H1 (cell line): ENCODE measurements around the gene ALG1. TPM values are rescaled to one million over a fixed set of nuclear protein-coding genes. Genes with fewer than 3 reads are reported as not detected.
"Not testable (repeated sequence)": the region's sequence is repeated elsewhere in the genome, so short reads cannot be mapped to it uniquely, and the experiment has no call there.

ENCODE experiments used
- CTCF ChIA-PET: fragments of 300-600 bp; sonication (Branson Sonifier 250); formaldehyde crosslinking; loops from one replicate; lab custom pipeline; 2021; ENCODE audit not compliant: partially characterized antibody; lab: Charles Lee
- POLR2A ChIA-PET: fragments of 300-600 bp; sonication (Branson Sonifier 250); formaldehyde crosslinking; loops from one replicate; lab custom pipeline; 2021; ENCODE audit warnings: inconsistent platforms; ENCODE audit not compliant: partially characterized antibody; lab: Charles Lee
- DNase-seq, 2 experiments: peaks; one replicate each; pipeline versions ENCODE4 v3.0.0 to v3.0.0-alpha.2; 2010 to 2022; ENCODE audit warnings: low spot score in 2 of 2, low read depth in 1 of 2, mixed read lengths in 1 of 2
- FAIRE-seq: peaks from 2 replicates; lab custom pipeline; 2011; peaks lifted over from hg19 to GRCh38; lab: Jason Lieb, UNC
- H2AFZ ChIP-seq: 2 replicates; pipeline ENCODE4 v1.8.1; 2012; ENCODE audit warnings: low read length, inconsistent platforms
- H2AK5ac ChIP-seq: 2 replicates; pipeline ENCODE4 v1.6.1; 2013; ENCODE audit warnings: low read depth, low read length
- H2BK120ac ChIP-seq: replicated peaks from 2 replicates; pipeline ENCODE3; 2013; ENCODE audit warnings: low read depth, low read length, inconsistent platforms
- H2BK12ac ChIP-seq: 2 replicates; pipeline ENCODE4 v1.6.1; 2013; ENCODE audit warnings: low read depth, low read length
- H2BK15ac ChIP-seq: 2 replicates; pipeline ENCODE4 v1.6.1; 2013; ENCODE audit warnings: low read length
- H2BK20ac ChIP-seq: 2 replicates; pipeline ENCODE4 v1.6.1; 2013; ENCODE audit warnings: low read length
- H2BK5ac ChIP-seq: 2 replicates; pipeline ENCODE4 v1.6.1; 2013; ENCODE audit warnings: low read depth, low read length
- H3K14ac ChIP-seq: 2 replicates; pipeline ENCODE4 v1.6.1; 2013; ENCODE audit warnings: inconsistent platforms; ENCODE audit not compliant: insufficient read length
- H3K18ac ChIP-seq: 2 replicates; pipeline ENCODE4 v1.6.1; 2013; ENCODE audit warnings: low read length; ENCODE audit errors: extremely low read depth
- H3K23ac ChIP-seq: 2 replicates; pipeline ENCODE4 v1.6.1; 2013; ENCODE audit warnings: inconsistent platforms; ENCODE audit not compliant: insufficient read length
- H3K23me2 ChIP-seq: 2 replicates; pipeline ENCODE4 v1.6.1; 2013; ENCODE audit warnings: low read depth, low read length
- H3K27ac ChIP-seq: 2 replicates; pipeline ENCODE4 v1.6.1; 2011; ENCODE audit warnings: low read depth, low read length, inconsistent platforms
- H3K27me3 ChIP-seq, 4 experiments: replicated peaks in 1 of 4; 1 replicate in 1 of 4; 2 replicates in 3 of 4; pipeline versions ENCODE4 v1.6.1 to v1.8.1; 2011 to 2013; ENCODE audit warnings: low read length in 3 of 4, mild to moderate bottlenecking in 3 of 4, inconsistent platforms in 2 of 4, mixed read lengths in 2 of 4, moderate library complexity in 1 of 4; ENCODE audit not compliant: control insufficient read depth in 3 of 4, insufficient read depth in 3 of 4; ENCODE audit errors: extremely low read depth in 1 of 4
- H3K36me3 ChIP-seq, 4 experiments: 2 replicates each; pipeline versions ENCODE4 v1.6.1 to v1.8.1; 2011 to 2013; ENCODE audit warnings: mild to moderate bottlenecking in 4 of 4, low read length in 3 of 4, moderate library complexity in 2 of 4, control low read depth in 1 of 4, inconsistent platforms in 1 of 4; ENCODE audit not compliant: insufficient read depth in 4 of 4, control insufficient read depth in 2 of 4
- H3K4ac ChIP-seq: replicated peaks from 2 replicates; pipeline ENCODE3; 2013; ENCODE audit warnings: low read length, low read depth, mixed read lengths, inconsistent platforms; ENCODE audit not compliant: insufficient read length
- H3K4me1 ChIP-seq, 4 experiments: replicated peaks in 1 of 4; 1 replicate in 1 of 4; 2 replicates in 3 of 4; pipeline versions ENCODE4 v1.6.1 to v1.8.1; 2011 to 2013; ENCODE audit warnings: low read length in 3 of 4, inconsistent platforms in 2 of 4, mixed read lengths in 1 of 4; ENCODE audit not compliant: insufficient read depth in 4 of 4, control insufficient read depth in 3 of 4
- H3K4me2 ChIP-seq, 2 experiments: 2 replicates each; pipeline versions ENCODE4 v1.6.1 to v1.8.1; 2011 to 2013; ENCODE audit warnings: low read depth in 2 of 2, low read length in 2 of 2, control low read depth in 1 of 2, inconsistent platforms in 1 of 2, mild to moderate bottlenecking in 1 of 2; ENCODE audit not compliant: insufficient read depth in 1 of 2
- H3K4me3 ChIP-seq, 4 experiments: fragments of 200-600, 300-600 bp in 1 of 4; sonication (generic), shearing (Covaris generic), sonication (Bioruptor Twin) in 1 of 4; 2 replicates each; pipeline versions ENCODE4 v1.5.1 to v1.8.1; 2011 to 2016; ENCODE audit warnings: low read length in 4 of 4, low read depth in 3 of 4, control low read depth in 2 of 4, inconsistent platforms in 2 of 4, mild to moderate bottlenecking in 2 of 4, mixed read lengths in 1 of 4, moderate library complexity in 1 of 4; ENCODE audit not compliant: insufficient read depth in 2 of 4; ENCODE audit errors: extremely low read depth in 1 of 4
- H3K56ac ChIP-seq: replicated peaks from 2 replicates; pipeline ENCODE3; 2013; ENCODE audit warnings: low read depth, mild to moderate bottlenecking, mixed read lengths, low read length, inconsistent platforms; ENCODE audit not compliant: insufficient read length
- H3K79me1 ChIP-seq: 2 replicates; pipeline ENCODE4 v1.6.1; 2013; ENCODE audit warnings: low read depth, low read length, control low read depth
- H3K79me2 ChIP-seq, 2 experiments: 2 replicates each; pipeline versions ENCODE4 v1.6.1 to v1.8.1; 2012 to 2013; ENCODE audit warnings: low read length in 2 of 2, mild to moderate bottlenecking in 2 of 2, inconsistent platforms in 1 of 2; ENCODE audit not compliant: insufficient read depth in 2 of 2, control insufficient read depth in 1 of 2
- H3K9ac ChIP-seq, 4 experiments: replicated peaks in 1 of 4; 1 replicate in 1 of 4; 2 replicates in 3 of 4; pipeline versions ENCODE4 v1.6.1 to v1.8.1; 2011 to 2013; ENCODE audit warnings: low read depth in 3 of 4, low read length in 3 of 4, control low read depth in 2 of 4, mild to moderate bottlenecking in 2 of 4, moderate library complexity in 2 of 4, inconsistent platforms in 1 of 4; ENCODE audit errors: extremely low read depth in 1 of 4
- H3K9me3 ChIP-seq, 2 experiments: 2 replicates each; pipeline versions ENCODE4 v1.6.1 to v1.8.1; 2012 to 2013; ENCODE audit warnings: mild to moderate bottlenecking in 2 of 2, moderate library complexity in 2 of 2, control low read depth in 1 of 2, inconsistent platforms in 1 of 2, low read depth in 1 of 2, low read length in 1 of 2, mixed read lengths in 1 of 2; ENCODE audit not compliant: insufficient read depth in 2 of 2
- H4K20me1 ChIP-seq, 2 experiments: replicated peaks in 1 of 2; 2 replicates each; pipeline versions ENCODE3 to v1.8.1; 2011 to 2013; ENCODE audit warnings: inconsistent platforms in 2 of 2, low read length in 2 of 2, mild to moderate bottlenecking in 1 of 2; ENCODE audit not compliant: insufficient read depth in 2 of 2, control insufficient read depth in 1 of 2
- H4K5ac ChIP-seq: 2 replicates; pipeline ENCODE4 v1.6.1; 2013; ENCODE audit warnings: low read length, low read depth, mixed read lengths, inconsistent platforms; ENCODE audit not compliant: insufficient read length
- H4K8ac ChIP-seq: 2 replicates; pipeline ENCODE4 v1.8.0; 2013; ENCODE audit warnings: mild to moderate bottlenecking, moderate library complexity, low read length, inconsistent platforms; ENCODE audit not compliant: insufficient read depth; ENCODE audit errors: extremely low read depth
- H4K91ac ChIP-seq: replicated peaks from 2 replicates; pipeline ENCODE3; 2013; ENCODE audit warnings: low read length, mixed read lengths, inconsistent platforms; ENCODE audit not compliant: insufficient read length
- WGBS, 2 experiments: shearing (Covaris generic) in 1 of 2; methylation state at CpG; one replicate each; pipeline versions ENCODE4 v1.1.6 to v1.1.7; 2013 to 2015; ENCODE audit warnings: low lambda C conversion rate in 2 of 2, mixed read lengths in 2 of 2, inconsistent platforms in 1 of 2, low coverage in 1 of 2, missing lambda C conversion rate in 1 of 2; ENCODE audit not compliant: insufficient replicate concordance in 2 of 2, insufficient coverage in 1 of 2, insufficient read length in 1 of 2; ENCODE audit errors: extremely low coverage in 1 of 2, missing lambda C conversion rate in 1 of 2; 5-methylcytosine and 5-hydroxymethylcytosine counted together
- polyA plus RNA-seq, 7 experiments: library from polyadenylated mRNA; depleted of rRNA in 3 of 7; stranded (reverse) in 5 of 7; unstranded in 2 of 7; fragments of >200 nt in 5 of 7; fragments of 200-250 nt in 2 of 7; gene quantifications; 1 replicate in 5 of 7; 2 replicates in 1 of 7; 4 replicates in 1 of 7; pipeline versions ENCODE4 v1.2.1 to v1.2.3, GENCODE V29; 2011 to 2013; ENCODE audit warnings: missing spikeins in 2 of 7, mixed read lengths in 2 of 7
- total RNA-seq: library from RNA; stranded (reverse); fragmentation: NEBNext Ultra II Directional; extraction: Animal tissue kit (Norgen Biotek cat#: 25700); gene quantifications from 2 replicates; pipeline ENCODE4 v1.2.1, GENCODE V29; 2021

ALG1 gene
- total and polyA plus RNA-seq, 2 of the 8 experiments (the other 6 are each of a cell fraction or from before 2014, with no cell fraction given) = 34.8 to 46.5 TPM

- not testable (repeated sequence) for H2BK20ac ChIP-seq, H3K27ac ChIP-seq, H3K23me2 ChIP-seq, H4K20me1 ChIP-seq, H2BK5ac ChIP-seq, H4K8ac ChIP-seq, H3K4ac ChIP-seq, H3K18ac ChIP-seq, H3K79me2 ChIP-seq, H2BK15ac ChIP-seq, H4K5ac ChIP-seq, H2AK5ac ChIP-seq, H2AFZ ChIP-seq, H2BK12ac ChIP-seq, H3K9ac ChIP-seq, H3K4me3 ChIP-seq, H3K79me1 ChIP-seq, H3K23ac ChIP-seq, DNase-seq, H3K56ac ChIP-seq, H4K91ac ChIP-seq, FAIRE-seq, H2BK120ac ChIP-seq, H3K27me3 ChIP-seq, H3K9me3 ChIP-seq, H3K4me2 ChIP-seq, H3K14ac ChIP-seq, H3K4me1 ChIP-seq
- ChIA-PET POLR2A (interaction anchor here (1.2 to 1.6 kb wide), 2 partner anchors 12 to 27 kb away, joined by 3 read pairs; partner anchors contain the start of gene ALG1), CTCF (interaction anchor here (2.1 to 27.9 kb wide), 2 partner anchors 10 to 30 kb away, joined by 5 to 625 read pairs; partner anchors contain the start of gene C16orf89)
- whole genome bisulfite sequencing, 2 experiments = 89% methylated on average over 9 of the region's 9 CpGs; no CpG with 5 or more reads in 1 of the 2 experiments
- H3K36me3 ChIP-seq = peaks cover 0 to 23% (median 5%) of the 10 kb centered on the region in 4 experiments; a peak in 3 of 8 replicates
Measured at GRCh38 chr16:5083646-5084045, 12.0 kb downstream of the ALG1 start.
